Activated naive CD4-positive, alpha-beta T cell treated with anti-CD3 and anti-CD28 coated beads, Interleukin-2, amount 50 U/mL, for 16 hours (primary cell): ENCODE measurements around the gene MED28.
"Not testable (repeated sequence)": the region's sequence is repeated elsewhere in the genome, so short reads cannot be mapped to it uniquely, and the experiment has no call there.

ENCODE experiments used
- DNase-seq: peaks from one replicate; pipeline ENCODE4 v3.0.0-alpha.2; 2020

MED28 gene

GRCh38 chr4:17614416-17615299 lies at the start of gene MED28:
TSS of gene MED28 (plus strand) at chr4:17614641. CDS start at chr4:17614655, 14 bp downstream.
- peak; percentile 95 for DNase-seq

GRCh38 chr4:17565846-17566245 lies 48.6 kb upstream of the MED28 start:
- DNase-seq: no peak

GRCh38 chr4:17567271-17567670 lies 47.2 kb upstream of the MED28 start:
- no peak for DNase-seq

GRCh38 chr4:17574206-17574605 lies 40.2 kb upstream of the MED28 start:
- DNase-seq: no peak

- DNase-seq: not testable (repeated sequence)
Observed at GRCh38 chr4:17575177-17575576, 39.3 kb upstream of the MED28 start.

GRCh38 chr4:17576932-17577664 lies 37.3 kb upstream of the MED28 start, which contains the start of gene LAP3:
TSS of gene LAP3 (plus strand) at chr4:17577198. CDS start at chr4:17577466, 268 bp downstream.
- peak; percentile 97 for DNase-seq

- peak; percentile 39 for DNase-seq
Observed at GRCh38 chr4:17577665-17578481, 36.6 kb upstream of the MED28 start.

DNA sequence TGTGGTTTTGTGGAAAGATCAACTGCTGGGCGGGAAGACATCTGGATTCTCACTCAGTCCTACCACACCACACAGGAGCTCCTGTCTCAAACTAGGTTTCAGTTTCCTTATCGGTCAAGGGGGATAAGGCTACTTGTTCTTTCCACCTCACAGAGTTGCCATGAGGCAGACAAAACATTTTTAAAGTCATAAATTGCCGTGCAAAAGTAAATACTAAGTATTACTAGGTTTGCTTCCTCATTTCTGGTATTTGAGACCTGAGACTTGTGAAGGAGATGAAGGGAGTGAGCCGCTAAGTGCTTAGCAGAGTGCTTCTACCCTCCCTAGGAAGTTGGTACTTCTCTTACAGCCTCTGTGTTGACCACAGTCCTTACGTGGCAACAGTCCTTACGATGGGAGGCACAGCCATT lies 36.0 kb upstream of the MED28 start:
- no peak for DNase-seq

DNA sequence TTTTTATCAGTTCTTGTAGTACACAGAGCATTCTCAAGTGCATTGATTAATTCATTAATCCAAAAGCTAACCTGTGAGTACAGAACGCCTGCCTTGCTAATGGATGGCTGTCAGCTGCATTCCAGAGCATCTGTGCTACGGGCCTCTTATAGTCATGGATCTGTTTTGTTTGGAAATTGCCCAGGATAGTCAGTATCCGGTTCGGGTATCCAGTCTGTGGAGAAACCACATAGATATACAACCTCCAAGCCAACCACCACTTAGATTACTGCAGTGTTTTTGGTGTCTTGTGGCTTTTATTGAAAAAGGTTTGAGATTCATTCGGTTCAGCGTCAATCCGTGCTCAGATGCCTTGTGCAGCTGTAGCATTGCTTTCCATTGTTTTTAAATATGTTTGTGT lies 33.5 kb upstream of the MED28 start:
- DNase-seq: no peak

GRCh38 chr4:17583276-17583675 lies 31.2 kb upstream of the MED28 start:
- DNase-seq: no peak

GRCh38 chr4:17583941-17584340 lies 30.5 kb upstream of the MED28 start:
- no peak for DNase-seq

DNA sequence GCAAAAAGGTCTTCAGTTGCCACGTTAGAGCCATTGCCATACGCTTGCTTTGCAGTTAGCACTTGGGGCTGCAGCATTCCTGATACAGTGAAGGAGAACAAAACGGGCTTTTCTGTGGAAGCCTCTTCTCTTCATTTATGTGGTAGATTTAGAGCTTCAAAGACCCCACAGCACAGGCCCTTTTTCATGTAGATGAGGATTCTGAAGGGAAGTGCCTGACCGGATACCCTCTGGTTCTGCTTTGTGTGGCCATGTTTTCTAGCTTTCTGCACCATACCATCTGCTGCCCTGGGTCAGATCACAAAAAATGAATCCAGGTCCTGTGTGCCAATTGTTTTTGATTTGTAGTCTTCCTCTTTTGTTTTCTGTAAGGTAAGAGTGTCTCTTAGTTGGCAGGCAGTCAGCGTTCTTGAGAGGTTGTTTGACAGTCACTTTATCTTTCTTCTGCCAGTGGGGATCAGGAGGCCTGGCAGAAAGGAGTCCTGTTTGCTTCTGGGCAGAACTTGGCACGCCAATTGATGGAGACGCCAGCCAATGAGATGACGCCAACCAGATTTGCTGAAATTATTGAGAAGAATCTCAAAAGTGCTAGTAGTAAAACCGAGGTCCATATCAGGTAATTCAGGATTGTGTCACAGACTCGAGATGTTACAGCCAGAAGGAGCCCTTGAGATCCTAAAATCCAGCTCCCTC lies 29.8 kb upstream of the MED28 start:
- no peak for DNase-seq

GRCh38 chr4:17587094-17587822 lies 27.2 kb upstream of the MED28 start:
- no peak for DNase-seq

DNA sequence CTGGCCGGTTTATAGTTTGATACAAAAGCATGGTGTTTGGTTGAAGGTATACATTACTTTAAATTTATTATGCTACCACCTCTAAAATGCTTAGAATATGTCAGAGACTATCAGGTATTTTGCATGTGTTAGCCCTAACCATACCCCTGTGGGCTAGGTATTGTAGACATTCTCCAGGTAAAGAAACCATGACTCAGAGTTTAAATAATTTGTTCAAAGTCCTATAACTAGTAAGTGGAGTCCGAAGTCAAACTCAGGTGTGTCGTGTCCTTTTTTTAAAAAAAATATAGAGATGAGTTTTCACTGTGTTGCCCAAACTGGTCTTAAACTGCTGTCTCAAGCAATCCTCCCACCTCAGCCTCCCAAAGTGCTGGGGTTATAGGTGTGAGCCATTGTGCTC lies 25.1 kb upstream of the MED28 start:
- DNase-seq: no peak

- no peak for DNase-seq
Observed at GRCh38 chr4:17595471-17596005, 18.9 kb upstream of the MED28 start.

DNA sequence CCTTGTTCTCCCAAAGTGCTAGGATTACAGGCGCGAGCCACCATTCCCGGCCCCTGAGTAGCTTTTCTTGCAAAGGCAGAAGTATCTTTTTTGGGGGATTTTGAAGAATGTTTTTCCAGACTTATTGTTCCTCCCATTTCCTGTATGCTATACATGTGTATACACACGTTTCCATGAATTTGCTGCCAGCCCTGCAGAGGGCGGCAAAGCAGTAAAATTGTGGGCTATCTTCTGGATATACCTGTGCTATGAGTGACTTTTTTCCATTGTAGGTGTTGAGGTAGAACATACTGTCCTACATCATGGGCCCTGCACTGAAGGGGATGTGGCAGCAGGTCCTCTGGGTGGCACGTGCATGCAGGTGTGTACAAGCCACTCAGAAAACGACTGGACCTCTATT lies 16.9 kb upstream of the MED28 start:
- no peak for DNase-seq

GRCh38 chr4:17599826-17600225 lies 14.6 kb upstream of the MED28 start:
- DNase-seq: no peak

- DNase-seq: no peak
Observed at GRCh38 chr4:17605236-17605635, 9.2 kb upstream of the MED28 start.

- DNase-seq: peak; percentile 16
Observed at GRCh38 chr4:17613761-17614415, 553 bp upstream of the MED28 start.

GRCh38 chr4:17616283-17616682 lies 1.8 kb downstream of the MED28 start:
- no peak for DNase-seq

GRCh38 chr4:17618926-17619325 lies 4.5 kb downstream of the MED28 start:
- DNase-seq: no peak
